Heart right ventricle (tissue), 16 donors: ENCODE results near the gene KIF3B. TPM values are rescaled to one million over a fixed set of nuclear protein-coding genes. Genes with fewer than 3 reads are reported as not detected.

Source experiments
- ATAC-seq, 8 donors: fragments of 200-7000 bp; cut with Tn5 transposase; one replicate each; pipeline ENCODE4 v1.9.1; 2020; ENCODE audit warnings: mild to moderate bottlenecking in 8 of 8, moderate library complexity in 8 of 8, moderate number of reproducible peaks in 1 of 8
- DNase-seq, 2 donors: peaks; one replicate each; pipeline ENCODE4 v3.0.0-alpha.2; 2020
- H3K27ac ChIP-seq, 10 donors: fragments of 200-600 bp; sonication (generic) in 2 of 10; one replicate each; pipeline versions ENCODE4 v1.5.0 to v1.8.0; 2020 to 2022; ENCODE audit warnings: mild to moderate bottlenecking in 3 of 10
- H3K27me3 ChIP-seq, 7 donors: fragments of 200-600 bp; one replicate each; pipeline ENCODE4 v1.8.0; 2021 to 2022; ENCODE audit warnings: mild to moderate bottlenecking in 2 of 7
- H3K36me3 ChIP-seq, 9 donors: fragments of 200-600 bp; sonication (generic) in 1 of 9; one replicate each; pipeline versions ENCODE4 v1.5.0 to v1.8.0; 2020 to 2022; ENCODE audit warnings: mild to moderate bottlenecking in 2 of 9
- H3K4me1 ChIP-seq, 9 donors: fragments of 200-600 bp; sonication (generic) in 1 of 9; one replicate each; pipeline versions ENCODE4 v1.5.0 to v1.8.0; 2020 to 2022; ENCODE audit warnings: mild to moderate bottlenecking in 4 of 9
- H3K4me3 ChIP-seq, 10 donors: fragments of 200-600 bp; sonication (generic) in 2 of 10; one replicate each; pipeline versions ENCODE4 v1.5.0 to v1.8.0; 2020 to 2022; ENCODE audit warnings: mild to moderate bottlenecking in 7 of 10, moderate library complexity in 2 of 10
- H3K9me3 ChIP-seq, 11 donors: fragments of 200-600 bp in 10 of 11; sonication (generic) in 2 of 11; one replicate each; pipeline versions ENCODE4 v1.5.0 to v1.8.0; 2013 to 2022; ENCODE audit warnings: mild to moderate bottlenecking in 2 of 11, control low read depth in 1 of 11, moderate library complexity in 1 of 11
- CTCF ChIP-seq, 9 donors: fragments of 200-600 bp; sonication (generic) in 2 of 9; IDR thresholded peaks; one replicate each; pipeline versions ENCODE4 v1.5.0 to v1.8.0; 2021 to 2022; ENCODE audit warnings: antibody characterized with exemption in 9 of 9, mild to moderate bottlenecking in 5 of 9, moderate library complexity in 1 of 9
- WGBS, 2 donors: extraction: QIAGEN DNeasy Blood & Tissue Kit; methylation state at CpG; one replicate each; pipeline ENCODE4 v1.1.7; 2013; ENCODE audit warnings: inconsistent platforms in 1 of 2; 5-methylcytosine and 5-hydroxymethylcytosine counted together
- intact Hi-C, 10 donors: fragments of 100-400 bp; cut with DNase I; formaldehyde crosslinking; loops; one replicate each; pipeline versions ENCODE4 v1.11.1 to v1.14.2; 2022
- polyA plus RNA-seq, 2 donors: library from polyadenylated mRNA; stranded (reverse); fragments of 200-250 nt; gene quantifications; one replicate each; pipeline ENCODE4 v1.2.3, GENCODE V29; 2013
- total RNA-seq, 10 donors: library from RNA; stranded (reverse); fragmentation: NEBNext Ultra II Directional in 3 of 10; extraction: Animal tissue kit (Norgen Biotek cat#: 25700) in 3 of 10; gene quantifications; one replicate each; pipeline versions ENCODE4 v1.2.1 to v1.2.4, GENCODE V29; 2021 to 2023
- donor health status: Arrhythmogenic right ventricular cardiomyopathy.
- donor health status: ischemic (EF 13 %, LVEDD 7.1; RV severe dilation, severe dysfunction).
- donor health status: healthy with polysubstance abuse.
- donor health status: DM: no; HTN: yes; CAD: no.
- donor health status: DM: no; HTN: no; CAD: no.
- donor health status: ischemic (EF 25% LVEDD 6.9; RV normal size, moderate dysfunction).
- donor health status: ischemic (EF 25% LVEDD 5.7; RV mildly dilated, moderate dysfunction).
- donor health status: healthy.
- donor health status: DM: yes; HTN: yes; CAD: no.
- donor health status: Ischemic cardiomyopathy.
- donor health status: ischemic (EF 35%, LVEDD 5.7; RV mildly dilated, moderate dysfunction).
- donor health status: nonischemic (EF 11% LVEDD 7.7; RV severe dilation, severe dysfunction).
- donor health status: DM: yes; HTN: yes; CAD: no.
- donor health status: PGD.
- donor health status: ischemic (EF 29% LVEDD 5.4; RV normal size, mild dysfunction).
- donor health status: nonischemic (EF 23%, LVEDD 6.1; RV moderate dilation, normal function).

Gene KIF3B
- total and polyA plus RNA-seq, 12 donors: 4.7 to 16.3 (median 11.1) TPM

GRCh38 chr20:32330555-32330897 is 53.1 kb downstream of the KIF3B start:
- WGBS, 2 donors: 75 to 91% methylated on average over 1 of the region's 1 CpG
- TF ChIP-seq CTCF (IDR thresholded peaks at IDR 0.05): no peak

GRCh38 chr20:32332614-32333013 is 55.2 kb downstream of the KIF3B start:
- WGBS, 2 donors: 84 to 88% methylated on average over 3 of the region's 3 CpGs
- TF ChIP-seq CTCF (IDR thresholded peaks at IDR 0.05): no peak
- Histone ChIP-seq H3K27ac (peak overlapping the region in 7 of 10 donors; percentile 0 to 90 (median 70)), H3K4me1 (peaks cover 0 to 63% (median 44%) of the 10 kb centered on the region in 9 donors), H3K36me3 (peaks cover 0 to 52% (median 7%) of the 10 kb centered on the region in 9 donors), H3K27me3 (no peaks in the 10 kb centered on the region), H3K9me3 (no peaks in the 10 kb centered on the region), H3K4me3 (no peak overlapping the region)
- ATAC-seq (peak in 3 of 8 donors; percentile 13 to 22 (median 15)), DNase-seq (no peak)
- intact Hi-C loops: loop anchor here in 7 of 10 donors (5.0 to 10.0 kb wide), 5 partner anchors 40 to 322 kb away; partner anchors contain the start of genes PLAGL2 (in 2 of the 7), POFUT1 (in 2 of the 7) and KIF3B (in 1 of the 7)

More at GRCh38 chr20:32330555-32330897, 53.1 kb downstream of the KIF3B start:
- H3K27me3 ChIP-seq: no peaks in the 10 kb centered on the region
- intact Hi-C loops: loop anchor here in 7 of 10 donors (5.0 to 10.0 kb wide), 5 partner anchors 38 to 324 kb away; partner anchors contain the start of genes PLAGL2 (in 2 of the 7), POFUT1 (in 2 of the 7) and KIF3B (in 1 of the 7)
- no peak overlapping the region for H3K4me3 ChIP-seq
- ATAC-seq (no peak), DNase-seq (no peak)
- peak overlapping the region in 5 of 10 donors; percentile 16 to 90 (median 29) for H3K27ac ChIP-seq
- H3K9me3 ChIP-seq: no peaks in the 10 kb centered on the region
- peaks cover 0 to 56% (median 39%) of the 10 kb centered on the region in 9 donors for H3K4me1 ChIP-seq
- H3K36me3 ChIP-seq: peaks cover 0 to 66% (median 7%) of the 10 kb centered on the region in 9 donors

GRCh38 chr20:32333181-32333987 is 55.9 kb downstream of the KIF3B start:
- H3K4me1 ChIP-seq: peaks cover 0 to 63% (median 44%) of the 10 kb centered on the region in 9 donors
- intact Hi-C loops: loop anchor here in 7 of 10 donors (5.0 to 10.0 kb wide), 5 partner anchors 41 to 321 kb away; partner anchors contain the start of genes PLAGL2 (in 2 of the 7), POFUT1 (in 2 of the 7) and KIF3B (in 1 of the 7)
- DNase-seq (no peak), ATAC-seq (no peak)
- peak overlapping the region; percentile 53 to 90 (median 78) for H3K27ac ChIP-seq
- TF ChIP-seq CTCF (IDR thresholded peaks at IDR 0.05): no peak
- peaks cover 0 to 44% (median 7%) of the 10 kb centered on the region in 9 donors for H3K36me3 ChIP-seq
- no peaks in the 10 kb centered on the region for H3K27me3 ChIP-seq
- H3K9me3 ChIP-seq: no peaks in the 10 kb centered on the region
- 63 to 71% methylated on average over 12 of the region's 12 CpGs for WGBS, 2 donors
- no peak overlapping the region for H3K4me3 ChIP-seq
